Measurements from ENCODE around the gene ZNF394. TPM values are rescaled to one million over a fixed set of nuclear protein-coding genes. Genes with fewer than 3 reads are reported as not detected.

Gene ZNF394
- total and polyA plus RNA-seq, 2 donors, result 17.3 to 38.8 TPM

- Histone ChIP-seq H3K27ac (ENCODE audit: low read depth) (no peak overlapping the region), H3K4me3 (ENCODE audit: low read depth, low read length) (no peak overlapping the region), H3K36me3 (ENCODE audit: insufficient read depth) (peaks cover 7% of the 10 kb centered on the region), H3K4me1 (ENCODE audit: insufficient read depth) (no peaks in the 10 kb centered on the region)
- 87% methylated on average over 11 of the region's 11 CpGs for WGBS
- no peak for DNase-seq (ENCODE audit: extremely low spot score)
These were observed 47.0 kb downstream of the ZNF394 start for GRCh38 chr7:99453105-99453504.

DNA sequence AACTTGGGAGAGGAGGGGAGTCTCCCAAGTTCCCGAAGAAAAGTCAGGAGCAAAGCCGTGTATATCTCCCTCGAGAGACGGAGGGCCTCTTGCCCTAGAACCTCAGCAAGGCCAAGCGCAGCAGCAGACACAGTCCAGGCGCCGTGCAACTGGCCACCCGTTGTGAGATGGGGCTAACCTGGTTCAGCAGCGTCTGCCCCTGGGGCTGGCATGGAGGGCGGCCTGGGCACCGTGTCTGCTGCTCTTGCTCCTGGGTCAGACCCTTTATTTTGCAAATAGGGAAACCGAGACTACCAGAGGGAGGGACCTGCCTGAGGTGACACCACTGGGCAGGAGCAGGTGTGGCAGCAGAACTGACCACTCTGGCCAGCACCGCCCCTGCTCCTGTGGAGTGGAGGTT is 47.5 kb downstream of the ZNF394 start:
- no peak for DNase-seq (ENCODE audit: extremely low spot score)
- Histone ChIP-seq H3K36me3 (ENCODE audit: insufficient read depth) (peaks cover 10% of the 10 kb centered on the region), H3K4me3 (ENCODE audit: low read depth, low read length) (no peak overlapping the region), H3K27ac (ENCODE audit: low read depth) (no peak overlapping the region), H3K4me1 (ENCODE audit: insufficient read depth) (no peaks in the 10 kb centered on the region)
- WGBS, result 92% methylated on average over 13 of the region's 13 CpGs

DNA sequence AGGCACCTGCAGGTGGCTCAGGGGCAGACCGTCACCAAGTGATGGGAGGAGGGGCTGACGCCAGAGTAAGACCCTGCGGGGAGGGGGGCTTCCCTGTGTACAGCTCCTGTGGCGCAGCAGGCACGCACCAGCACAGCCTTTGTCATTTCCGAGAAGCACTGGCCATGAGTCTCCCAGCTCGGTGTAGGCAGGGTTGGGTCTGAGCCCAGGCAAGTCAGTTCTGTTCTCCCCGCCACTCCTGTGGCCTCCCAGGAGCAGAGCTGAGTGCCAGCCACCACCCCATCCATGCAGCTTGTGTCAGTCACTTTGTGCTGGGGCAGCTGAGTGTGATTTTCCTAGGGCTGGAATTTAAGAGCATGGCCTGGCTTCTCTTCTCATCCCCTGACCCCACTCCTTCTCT is 48.1 kb downstream of the ZNF394 start:
- WGBS, result 91% methylated on average over 8 of the region's 8 CpGs
- H3K4me1 ChIP-seq (ENCODE audit: insufficient read depth), result no peaks in the 10 kb centered on the region
- H3K36me3 ChIP-seq (ENCODE audit: insufficient read depth), result peaks cover 10% of the 10 kb centered on the region
- H3K4me3 ChIP-seq (ENCODE audit: low read depth, low read length), result no peak overlapping the region
- DNase-seq (ENCODE audit: extremely low spot score), result no peak
- H3K27ac ChIP-seq (ENCODE audit: low read depth), result no peak overlapping the region

DNA sequence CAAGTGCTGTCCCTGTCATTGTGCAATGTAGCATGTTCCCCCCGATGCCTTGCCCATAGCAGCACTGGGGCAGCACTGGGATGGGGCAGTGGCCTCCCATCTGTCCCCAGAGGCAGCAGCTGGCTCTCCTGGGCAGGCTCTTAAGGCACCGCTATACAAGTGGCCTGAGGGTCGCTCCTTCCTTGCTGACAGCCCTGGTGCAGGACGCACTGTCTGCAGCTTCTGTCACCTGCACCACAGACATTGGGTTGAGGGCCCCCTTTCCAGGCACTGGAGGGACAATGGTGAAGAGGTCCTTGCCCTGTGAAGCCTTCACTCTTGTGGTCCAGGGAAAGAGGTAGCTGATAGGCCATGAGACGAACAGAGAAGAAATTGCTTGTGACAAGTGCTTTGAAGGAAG is 50.8 kb downstream of the ZNF394 start:
- no peak for DNase-seq (ENCODE audit: extremely low spot score)
- WGBS, result 94% methylated on average over 5 of the region's 5 CpGs
- Histone ChIP-seq H3K4me1 (ENCODE audit: insufficient read depth) (no peaks in the 10 kb centered on the region), H3K27ac (ENCODE audit: low read depth) (no peak overlapping the region), H3K4me3 (ENCODE audit: low read depth, low read length) (no peak overlapping the region), H3K36me3 (ENCODE audit: insufficient read depth) (peaks cover 10% of the 10 kb centered on the region)

DNA sequence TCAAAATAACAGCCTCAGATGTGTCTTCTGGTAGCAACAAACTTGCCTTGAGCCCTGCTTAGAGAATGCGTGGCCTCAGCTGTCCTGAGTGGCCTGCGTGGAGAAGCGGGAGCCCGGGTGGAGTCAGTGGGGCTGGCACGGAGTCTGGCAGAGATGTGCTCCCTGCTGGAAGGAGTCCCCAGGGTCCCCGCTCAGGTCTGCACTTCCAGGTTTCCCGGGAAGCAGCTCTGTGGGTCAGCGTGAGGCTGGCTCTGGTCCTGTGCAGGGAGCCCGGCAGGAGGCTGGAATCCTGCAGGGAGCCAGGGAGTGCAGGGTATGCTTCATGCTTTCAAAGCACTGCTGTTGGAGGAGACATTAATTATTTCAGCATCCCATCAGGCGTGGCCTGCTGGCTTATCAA is 51.2 kb downstream of the ZNF394 start:
- no peaks in the 10 kb centered on the region for H3K4me1 ChIP-seq (ENCODE audit: insufficient read depth)
- 88% methylated on average over 10 of the region's 10 CpGs for WGBS
- H3K27ac ChIP-seq (ENCODE audit: low read depth), result no peak overlapping the region
- no peak overlapping the region for H3K4me3 ChIP-seq (ENCODE audit: low read depth, low read length)
- peaks cover 6% of the 10 kb centered on the region for H3K36me3 ChIP-seq (ENCODE audit: insufficient read depth)
- DNase-seq (ENCODE audit: extremely low spot score), result no peak

- H3K36me3 ChIP-seq (ENCODE audit: insufficient read depth), result peaks cover 4% of the 10 kb centered on the region
- WGBS, result 93% methylated on average over 10 of the region's 10 CpGs
- no peak for DNase-seq (ENCODE audit: extremely low spot score)
- no peak overlapping the region for H3K4me3 ChIP-seq (ENCODE audit: low read depth, low read length)
- no peaks in the 10 kb centered on the region for H3K4me1 ChIP-seq (ENCODE audit: insufficient read depth)
- H3K27ac ChIP-seq (ENCODE audit: low read depth), result no peak overlapping the region
These were observed 52.1 kb downstream of the ZNF394 start for GRCh38 chr7:99447943-99448342.

DNA sequence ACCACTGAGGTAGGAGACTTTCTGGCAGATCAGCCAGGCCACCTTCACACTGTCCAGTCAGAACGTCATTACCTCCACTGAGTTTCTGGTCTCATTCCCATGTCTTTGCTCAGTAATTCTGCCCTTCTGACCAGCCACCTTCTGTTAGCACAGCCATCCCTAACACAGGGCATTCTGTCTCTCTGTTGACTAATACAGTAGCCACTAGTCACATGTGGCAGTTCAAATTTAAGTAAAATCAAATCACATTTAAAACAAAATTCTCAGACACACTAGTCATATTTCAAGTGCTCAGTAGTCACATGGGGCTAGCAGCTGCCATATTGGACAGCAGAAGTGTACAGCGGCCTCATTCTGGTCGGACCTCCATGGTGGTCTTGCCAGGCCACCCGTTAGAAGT is 54.0 kb downstream of the ZNF394 start:
- Histone ChIP-seq H3K36me3 (ENCODE audit: insufficient read depth) (peaks cover 4% of the 10 kb centered on the region), H3K27ac (ENCODE audit: low read depth) (no peak overlapping the region), H3K4me1 (ENCODE audit: insufficient read depth) (no peaks in the 10 kb centered on the region), H3K4me3 (ENCODE audit: low read depth, low read length) (no peak overlapping the region)
- 91% methylated on average over 4 of the region's 4 CpGs for WGBS
- no peak for DNase-seq (ENCODE audit: extremely low spot score)

Other genes starting within 250 kb of the ZNF394 start
- gene MYH16, start 227.4 kb downstream of the ZNF394 start, total RNA-seq, result not detected
- not detected for gene MYH16, start 227.4 kb downstream of the ZNF394 start, polyA plus RNA-seq
- gene ARPC1A, start 174.4 kb downstream of the ZNF394 start, total RNA-seq, result 68.9 TPM
- 99.2 TPM for gene ARPC1A, start 174.4 kb downstream of the ZNF394 start, polyA plus RNA-seq
- gene ARPC1B, start 125.6 kb downstream of the ZNF394 start, total RNA-seq, result 84.4 TPM
- 184 TPM for gene ARPC1B, start 125.6 kb downstream of the ZNF394 start, polyA plus RNA-seq
- 11.4 TPM for gene PDAP1, start 91.7 kb downstream of the ZNF394 start, total RNA-seq
- 215 TPM for gene PDAP1, start 91.7 kb downstream of the ZNF394 start, polyA plus RNA-seq
- gene BUD31, start 91.3 kb downstream of the ZNF394 start, total RNA-seq, result 43.8 TPM
- 84.2 TPM for gene BUD31, start 91.3 kb downstream of the ZNF394 start, polyA plus RNA-seq
- gene PTCD1, start 61.5 kb downstream of the ZNF394 start, total RNA-seq, result 4.3 TPM
- gene PTCD1, start 61.5 kb downstream of the ZNF394 start, polyA plus RNA-seq, result 5.8 TPM
- gene CPSF4, start 61.3 kb downstream of the ZNF394 start, total RNA-seq, result 15.6 TPM
- 26.4 TPM for gene CPSF4, start 61.3 kb downstream of the ZNF394 start, polyA plus RNA-seq
- 175 TPM for gene ATP5MF, start 34.1 kb downstream of the ZNF394 start, total RNA-seq
- 492 TPM for gene ATP5MF, start 34.1 kb downstream of the ZNF394 start, polyA plus RNA-seq
- 22.2 TPM for gene ZNF789, start 27.4 kb downstream of the ZNF394 start, total RNA-seq
- gene ZNF789, start 27.4 kb downstream of the ZNF394 start, polyA plus RNA-seq, result 5.1 TPM
- 14.6 TPM for gene ZKSCAN5, start 4.4 kb upstream of the ZNF394 start, total RNA-seq
- gene ZKSCAN5, start 4.4 kb upstream of the ZNF394 start, polyA plus RNA-seq, result 6.7 TPM
- gene FAM200A, start 51.8 kb upstream of the ZNF394 start, total RNA-seq, result 14.8 TPM
- 4.4 TPM for gene FAM200A, start 51.8 kb upstream of the ZNF394 start, polyA plus RNA-seq
- gene ZNF655, start 58.4 kb upstream of the ZNF394 start, total RNA-seq, result 127 TPM
- gene ZNF655, start 58.4 kb upstream of the ZNF394 start, polyA plus RNA-seq, result 52.0 TPM
- 1.1 TPM for gene TMEM225B, start 98.0 kb upstream of the ZNF394 start, total RNA-seq
- gene TMEM225B, start 98.0 kb upstream of the ZNF394 start, polyA plus RNA-seq, result 1.1 TPM
- gene ZSCAN25, start 116.7 kb upstream of the ZNF394 start, total RNA-seq, result 12.7 TPM
- gene ZSCAN25, start 116.7 kb upstream of the ZNF394 start, polyA plus RNA-seq, result 7.9 TPM
- gene CYP3A5, start 179.7 kb upstream of the ZNF394 start, total RNA-seq, result 29.9 TPM
- gene CYP3A5, start 179.7 kb upstream of the ZNF394 start, polyA plus RNA-seq, result 7.1 TPM
- gene CYP3A7, start 234.9 kb upstream of the ZNF394 start, total RNA-seq, result 0.21 TPM
- 0.06 TPM for gene CYP3A7, start 234.9 kb upstream of the ZNF394 start, polyA plus RNA-seq